ENCODE measurements around the gene EYA2.

EYA2 gene

GRCh38 chr20:47066484-47067270 lies 172.0 kb downstream of the EYA2 start:
- H3K4me3 ChIP-seq (ENCODE audit: low read length) = no peak overlapping the region
- DNase-seq (ENCODE audit: low read depth) = no peak
- TF ChIP-seq, protein P1, sequence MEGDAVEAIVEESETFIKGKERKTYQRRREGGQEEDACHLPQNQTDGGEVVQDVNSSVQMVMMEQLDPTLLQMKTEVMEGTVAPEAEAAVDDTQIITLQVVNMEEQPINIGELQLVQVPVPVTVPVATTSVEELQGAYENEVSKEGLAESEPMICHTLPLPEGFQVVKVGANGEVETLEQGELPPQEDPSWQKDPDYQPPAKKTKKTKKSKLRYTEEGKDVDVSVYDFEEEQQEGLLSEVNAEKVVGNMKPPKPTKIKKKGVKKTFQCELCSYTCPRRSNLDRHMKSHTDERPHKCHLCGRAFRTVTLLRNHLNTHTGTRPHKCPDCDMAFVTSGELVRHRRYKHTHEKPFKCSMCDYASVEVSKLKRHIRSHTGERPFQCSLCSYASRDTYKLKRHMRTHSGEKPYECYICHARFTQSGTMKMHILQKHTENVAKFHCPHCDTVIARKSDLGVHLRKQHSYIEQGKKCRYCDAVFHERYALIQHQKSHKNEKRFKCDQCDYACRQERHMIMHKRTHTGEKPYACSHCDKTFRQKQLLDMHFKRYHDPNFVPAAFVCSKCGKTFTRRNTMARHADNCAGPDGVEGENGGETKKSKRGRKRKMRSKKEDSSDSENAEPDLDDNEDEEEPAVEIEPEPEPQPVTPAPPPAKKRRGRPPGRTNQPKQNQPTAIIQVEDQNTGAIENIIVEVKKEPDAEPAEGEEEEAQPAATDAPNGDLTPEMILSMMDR (IDR thresholded peaks at IDR 0.05; ENCODE audit: insufficient read depth, low read depth, low read length, missing control alignments) = no peak

GRCh38 chr20:47067776-47068175 lies 173.1 kb downstream of the EYA2 start:
- no peak for DNase-seq (ENCODE audit: low read depth)
- TF ChIP-seq, protein P1 (IDR thresholded peaks at IDR 0.05; ENCODE audit: insufficient read depth, low read depth, low read length, missing control alignments) = no peak
- no peak overlapping the region for H3K4me3 ChIP-seq (ENCODE audit: low read length)

- TF ChIP-seq, protein P1 (IDR thresholded peaks at IDR 0.05; ENCODE audit: insufficient read depth, low read depth, low read length, missing control alignments) = no peak
- H3K4me3 ChIP-seq (ENCODE audit: low read length) = no peak overlapping the region
- DNase-seq (ENCODE audit: low read depth) = no peak
These were observed 175.5 kb downstream of the EYA2 start for GRCh38 chr20:47070176-47070575.

DNA sequence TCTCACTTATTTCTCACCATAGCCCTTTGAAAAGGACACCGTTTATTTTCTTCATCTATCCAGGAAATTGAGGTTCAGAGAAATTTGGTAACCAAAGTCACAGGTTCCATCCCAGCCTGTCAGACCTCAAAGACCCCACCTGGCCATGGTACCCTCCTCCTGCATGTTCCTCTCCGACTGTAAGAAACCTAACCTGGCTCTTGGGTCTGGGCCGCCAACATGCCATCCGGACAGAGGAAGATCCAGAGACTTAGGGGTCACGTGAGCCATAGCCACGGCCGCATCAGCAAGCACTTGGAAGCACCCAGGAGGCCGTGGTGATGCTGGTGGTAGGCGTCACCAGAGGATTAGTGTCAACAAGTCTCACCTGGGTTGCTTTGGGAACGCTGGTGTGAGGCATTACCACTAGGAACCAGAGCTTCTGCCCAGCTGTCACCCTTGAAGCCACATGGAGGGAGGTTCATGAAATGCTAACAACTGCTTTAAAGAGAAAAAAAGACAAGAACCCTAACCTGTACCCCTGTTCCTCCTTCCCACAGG lies 177.1 kb downstream of the EYA2 start:
- H3K4me3 ChIP-seq (ENCODE audit: low read length) = no peak overlapping the region
- no peak for DNase-seq (ENCODE audit: low read depth)
- TF ChIP-seq, protein P1 (IDR thresholded peaks at IDR 0.05; ENCODE audit: insufficient read depth, low read depth, low read length, missing control alignments) = no peak

DNA sequence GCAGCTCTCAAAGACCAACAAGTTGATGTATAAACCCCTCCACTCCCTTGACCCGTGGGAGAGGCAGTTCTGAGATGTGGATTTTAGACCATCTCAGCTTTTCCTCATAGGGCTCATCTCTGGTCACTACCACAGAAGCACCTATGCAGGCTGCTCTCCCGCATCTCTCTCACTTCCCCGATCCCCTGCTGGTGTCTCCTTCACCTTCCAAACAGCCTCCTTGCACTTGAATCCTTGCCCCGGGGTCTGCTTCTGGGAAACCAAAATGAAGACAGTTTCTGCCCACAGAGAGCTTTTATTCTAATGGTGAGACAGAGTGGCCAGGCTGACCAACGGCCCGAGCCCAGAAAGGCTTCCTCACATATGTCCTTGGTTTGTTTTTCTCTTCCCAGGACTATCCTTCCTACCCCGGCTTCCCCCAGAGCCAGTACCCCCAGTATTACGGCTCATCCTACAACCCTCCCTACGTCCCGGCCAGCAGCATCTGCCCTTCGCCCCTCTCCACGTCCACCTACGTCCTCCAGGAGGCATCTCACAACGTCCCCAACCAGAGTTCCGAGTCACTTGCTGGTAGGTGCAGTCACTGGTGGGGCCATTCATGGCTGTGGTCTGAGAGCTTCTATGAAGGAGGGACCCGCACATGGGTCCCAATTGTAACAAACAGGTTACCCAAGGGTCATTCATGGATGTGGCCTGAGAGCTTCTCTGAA lies 179.3 kb downstream of the EYA2 start:
- DNase-seq (ENCODE audit: low read depth) = no peak
- H3K4me3 ChIP-seq (ENCODE audit: low read length) = no peak overlapping the region
- TF ChIP-seq, protein P1 (IDR thresholded peaks at IDR 0.05; ENCODE audit: insufficient read depth, low read depth, low read length, missing control alignments) = no peak

DNA sequence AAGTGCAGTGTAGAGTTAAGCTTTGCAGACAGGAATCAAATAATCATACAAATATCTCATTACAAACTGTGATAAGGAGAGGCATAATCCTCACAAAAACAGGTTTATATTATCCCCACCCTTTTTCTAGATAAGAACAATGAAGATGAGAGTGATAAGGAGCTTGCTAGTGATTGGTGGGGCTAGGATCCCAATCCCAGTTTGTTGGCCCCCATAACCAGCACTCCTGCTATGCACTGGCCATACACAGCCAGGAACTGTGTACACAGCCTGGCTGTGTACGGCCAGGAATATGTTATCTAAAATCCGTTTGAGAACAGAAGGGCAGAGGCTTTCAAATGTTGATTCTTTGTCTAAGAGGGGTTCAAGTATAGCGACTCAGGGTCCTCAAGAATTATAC lies 180.6 kb downstream of the EYA2 start:
- TF ChIP-seq, protein P1 (IDR thresholded peaks at IDR 0.05; ENCODE audit: insufficient read depth, low read depth, low read length, missing control alignments) = no peak
- no peak for DNase-seq (ENCODE audit: low read depth)
- H3K4me3 ChIP-seq (ENCODE audit: low read length) = no peak overlapping the region

Data from epithelial cell of esophagus (primary cell).